CD4-positive, CD25-positive, alpha-beta regulatory T cell (primary cell): ENCODE data around the gene GCNA. TPM values are rescaled to one million over a fixed set of nuclear protein-coding genes. Genes with fewer than 3 reads are reported as not detected.

Experiments
- ATAC-seq, 2 donors: fragments of 150-1000 bp; cut with Tn5 transposase; one replicate each; pipeline ENCODE4 v1.10.0; 2021; ENCODE audit warnings: low read depth in 2 of 2, moderate number of reproducible peaks in 2 of 2, moderate library complexity in 1 of 2
- DNase-seq, 3 donors: peaks; one replicate each; pipeline versions ENCODE4 v3.0.0 to v3.0.0-alpha.2; 2012 to 2022; ENCODE audit warnings: mixed read lengths in 1 of 3
- H3K27ac ChIP-seq: one replicate; pipeline ENCODE4 v1.7.0; 2013; ENCODE audit warnings: mild to moderate bottlenecking, low read length; ENCODE audit not compliant: insufficient read depth, poor library complexity, severe bottlenecking
- H3K27me3 ChIP-seq: one replicate; pipeline ENCODE4 v1.7.0; 2013; ENCODE audit warnings: low read length; ENCODE audit not compliant: control insufficient read depth, insufficient read depth
- H3K36me3 ChIP-seq: one replicate; pipeline ENCODE4 v1.7.0; 2013; ENCODE audit warnings: mild to moderate bottlenecking, low read length, moderate library complexity; ENCODE audit not compliant: control insufficient read depth, insufficient read depth
- H3K4me1 ChIP-seq: 2 replicates; pipeline ENCODE4 v1.7.0; 2013; ENCODE audit warnings: mild to moderate bottlenecking, low read length; ENCODE audit not compliant: insufficient read depth, control insufficient read depth, poor library complexity, severe bottlenecking
- H3K4me3 ChIP-seq: one replicate; pipeline ENCODE4 v1.7.0; 2013; ENCODE audit warnings: low read depth, mild to moderate bottlenecking, low read length, moderate library complexity
- H3K9me3 ChIP-seq, 2 experiments: 1 replicate in 1 of 2; 2 replicates in 1 of 2; pipeline ENCODE4 v1.7.0; 2013; ENCODE audit warnings: low read length in 2 of 2, mild to moderate bottlenecking in 1 of 2, moderate library complexity in 1 of 2; ENCODE audit not compliant: control insufficient read depth in 2 of 2
- H3K27ac Mint-ChIP-seq, 3 donors: one replicate each; pipeline ENCODE4 v1.8.0; 2020 to 2022; ENCODE audit warnings: mild to moderate bottlenecking in 3 of 3, mixed read lengths in 3 of 3, moderate library complexity in 2 of 3
- H3K27me3 Mint-ChIP-seq: one replicate; pipeline ENCODE4 v1.8.0; 2022; ENCODE audit warnings: mild to moderate bottlenecking, mixed read lengths
- H3K36me3 Mint-ChIP-seq: one replicate; pipeline ENCODE4 v1.8.0; 2020; ENCODE audit warnings: mixed read lengths
- H3K4me1 Mint-ChIP-seq, 4 donors: one replicate each; pipeline ENCODE4 v1.8.0; 2020 to 2022; ENCODE audit warnings: mixed read lengths in 4 of 4, mild to moderate bottlenecking in 1 of 4
- H3K4me3 Mint-ChIP-seq, 4 donors: one replicate each; pipeline ENCODE4 v1.8.0; 2020 to 2022; ENCODE audit warnings: mild to moderate bottlenecking in 4 of 4, mixed read lengths in 4 of 4, moderate library complexity in 3 of 4
- H3K9me3 Mint-ChIP-seq, 7 donors: one replicate each; pipeline ENCODE4 v1.8.0; 2020 to 2022; ENCODE audit warnings: mixed read lengths in 7 of 7, mild to moderate bottlenecking in 3 of 7, moderate library complexity in 2 of 7
- polyA plus RNA-seq, 4 donors: library from polyadenylated mRNA; unstranded; fragments of 300-500 nt; fragmentation: Illumina TruSeq; gene quantifications; one replicate each; pipeline ENCODE4 v1.2.3, GENCODE V29; 2021
- total RNA-seq: library from RNA; stranded (reverse); gene quantifications from one replicate; pipeline ENCODE4 v1.2.3, GENCODE V29; 2022

Gene GCNA
- total and polyA plus RNA-seq, 5 donors from 2014 or later = 0.20 to 3.7 (median 0.57) TPM

DNA sequence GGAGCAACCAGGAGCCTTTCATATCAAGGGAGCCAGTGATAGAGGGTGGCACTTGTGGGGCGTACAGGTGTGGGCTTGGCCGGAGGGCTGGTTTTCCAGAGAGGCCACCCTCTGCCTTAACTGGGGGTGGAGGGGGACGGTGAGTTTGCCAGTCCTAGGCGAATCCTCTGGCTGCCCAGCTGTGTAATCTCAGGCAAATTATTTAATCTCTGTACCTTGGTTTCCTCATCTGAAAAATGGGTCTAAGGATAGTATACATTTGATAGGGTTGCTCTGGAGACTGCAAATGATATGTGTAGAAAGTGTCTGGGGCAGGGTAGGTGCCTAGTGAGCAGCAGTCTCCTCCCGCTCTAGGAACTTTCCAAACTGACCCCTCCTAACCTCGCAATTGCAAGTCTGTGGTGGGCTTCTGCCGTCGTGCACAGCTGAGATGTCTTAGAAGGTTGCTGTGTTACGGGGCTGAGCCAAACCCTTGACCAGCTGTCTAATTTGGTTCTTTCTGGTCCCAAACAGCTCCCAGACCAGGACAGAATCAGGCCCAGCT is 43.9 kb downstream of the GCNA start:
- ATAC-seq (no peak), DNase-seq (no peak)
- H3K4me3 ChIP-seq = no peak overlapping the region
- Mint-ChIP-seq H3K36me3 (no peaks in the 10 kb centered on the region), H3K27ac (peak overlapping the region; percentile 89 to 95 (median 93)), H3K4me1 (peaks cover 5 to 71% (median 32%) of the 10 kb centered on the region in 4 donors), H3K4me3 (peak overlapping the region; percentile 46 to 82 (median 70)), H3K9me3 (no peaks in the 10 kb centered on the region), H3K27me3 (no peaks in the 10 kb centered on the region)
- H3K27me3 ChIP-seq = no peaks in the 10 kb centered on the region
- H3K27ac ChIP-seq = peak overlapping the region; percentile 81
- H3K36me3 ChIP-seq = no peaks in the 10 kb centered on the region
- H3K9me3 ChIP-seq = no peaks in the 10 kb centered on the region
- H3K4me1 ChIP-seq = peaks cover 57% of the 10 kb centered on the region

GRCh38 chrX:71622576-71623450 is 44.6 kb downstream of the GCNA start:
- Histone ChIP-seq H3K36me3 (no peaks in the 10 kb centered on the region), H3K27ac (peak overlapping the region; percentile 81), H3K27me3 (no peaks in the 10 kb centered on the region), H3K4me3 (no peak overlapping the region), H3K9me3 (no peaks in the 10 kb centered on the region), H3K4me1 (peaks cover 52% of the 10 kb centered on the region)
- Mint-ChIP-seq H3K27ac (peak overlapping the region; percentile 89 to 95 (median 93)), H3K36me3 (no peaks in the 10 kb centered on the region), H3K9me3 (no peaks in the 10 kb centered on the region), H3K4me3 (peak overlapping the region; percentile 59 to 82 (median 70)), H3K4me1 (peaks cover 5 to 64% (median 32%) of the 10 kb centered on the region in 4 donors), H3K27me3 (no peaks in the 10 kb centered on the region)
- DNase-seq (peak; percentile 38 to 91 (median 67)), ATAC-seq (peak; percentile 73 to 75)

- no peaks in the 10 kb centered on the region for H3K36me3 ChIP-seq
- peak in 1 of 3 donors; percentile 51 for DNase-seq
- H3K27me3 ChIP-seq = no peaks in the 10 kb centered on the region
- Mint-ChIP-seq H3K27ac (peak overlapping the region; percentile 89 to 93 (median 93)), H3K4me1 (peaks cover 5 to 55% (median 29%) of the 10 kb centered on the region in 4 donors), H3K27me3 (no peaks in the 10 kb centered on the region), H3K4me3 (peak overlapping the region; percentile 41 to 82 (median 60)), H3K36me3 (no peaks in the 10 kb centered on the region), H3K9me3 (no peaks in the 10 kb centered on the region)
- H3K4me1 ChIP-seq = peaks cover 43% of the 10 kb centered on the region
- H3K4me3 ChIP-seq = no peak overlapping the region
- no peak for ATAC-seq
- H3K9me3 ChIP-seq = no peaks in the 10 kb centered on the region
- H3K27ac ChIP-seq = peak overlapping the region; percentile 81
Measured at GRCh38 chrX:71623714-71624113, 45.5 kb downstream of the GCNA start.

- no peak overlapping the region for H3K4me3 ChIP-seq
- Mint-ChIP-seq H3K36me3 (no peaks in the 10 kb centered on the region), H3K27ac (no peak overlapping the region), H3K4me3 (no peak overlapping the region), H3K4me1 (peaks cover 0 to 39% (median 19%) of the 10 kb centered on the region in 4 donors), H3K27me3 (no peaks in the 10 kb centered on the region), H3K9me3 (no peaks in the 10 kb centered on the region)
- no peak overlapping the region for H3K27ac ChIP-seq
- no peak for DNase-seq
- no peaks in the 10 kb centered on the region for H3K36me3 ChIP-seq
- ATAC-seq = no peak
- H3K9me3 ChIP-seq = no peaks in the 10 kb centered on the region
- H3K4me1 ChIP-seq = peaks cover 26% of the 10 kb centered on the region
- no peaks in the 10 kb centered on the region for H3K27me3 ChIP-seq
Measured at GRCh38 chrX:71625471-71625870, 47.2 kb downstream of the GCNA start.

- no peak for ATAC-seq
- Mint-ChIP-seq H3K27ac (no peak overlapping the region), H3K36me3 (no peaks in the 10 kb centered on the region), H3K9me3 (no peaks in the 10 kb centered on the region), H3K4me3 (no peak overlapping the region), H3K4me1 (peaks cover 0 to 30% (median 13%) of the 10 kb centered on the region in 4 donors), H3K27me3 (no peaks in the 10 kb centered on the region)
- Histone ChIP-seq H3K27ac (no peak overlapping the region), H3K9me3 (no peaks in the 10 kb centered on the region), H3K36me3 (no peaks in the 10 kb centered on the region), H3K27me3 (no peaks in the 10 kb centered on the region), H3K4me3 (no peak overlapping the region), H3K4me1 (peaks cover 26% of the 10 kb centered on the region)
- DNase-seq = no peak
Measured at GRCh38 chrX:71626576-71626975, 48.3 kb downstream of the GCNA start.

DNA sequence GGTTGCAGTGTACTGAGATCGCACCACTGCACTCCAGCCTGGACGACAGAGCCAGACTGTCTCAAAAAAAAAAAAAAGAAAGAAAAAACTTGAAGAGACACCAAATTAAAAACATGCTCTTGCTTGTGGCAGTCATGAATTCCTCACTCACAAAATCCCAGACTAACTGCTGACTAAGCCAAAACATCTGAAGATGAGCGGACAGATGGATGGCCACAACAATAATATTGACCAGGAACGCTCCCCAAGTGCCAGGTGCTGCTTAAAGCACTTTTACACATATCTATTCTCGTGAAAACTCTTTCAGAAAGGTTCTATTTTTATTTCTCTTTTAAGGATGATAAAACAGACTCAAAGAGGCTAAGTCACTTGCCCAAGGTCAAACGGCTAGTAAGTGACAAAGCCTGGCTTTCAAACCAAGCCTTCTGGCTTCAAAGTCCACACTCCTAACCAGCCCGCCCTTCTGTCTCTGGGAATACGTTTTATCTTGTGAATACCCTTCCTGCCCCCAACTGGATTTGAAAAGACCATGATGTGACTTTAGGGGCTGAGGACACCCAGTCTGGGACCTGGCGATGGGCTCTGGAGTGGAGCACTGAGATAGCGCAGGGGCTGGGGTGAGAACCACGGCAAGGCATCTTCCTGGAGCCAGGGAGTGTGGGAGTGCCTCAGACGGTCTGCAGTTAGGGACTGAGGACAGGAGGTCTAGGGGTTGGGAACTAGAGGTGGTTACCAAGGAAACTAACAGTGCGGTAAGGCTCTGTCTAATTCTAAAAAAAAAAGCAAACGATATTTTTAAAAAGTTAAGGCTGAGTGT is 49.6 kb downstream of the GCNA start:
- Mint-ChIP-seq H3K4me1 (peaks cover 0 to 18% (median 7%) of the 10 kb centered on the region in 4 donors), H3K27ac (no peak overlapping the region), H3K36me3 (no peaks in the 10 kb centered on the region), H3K4me3 (no peak overlapping the region), H3K9me3 (no peaks in the 10 kb centered on the region), H3K27me3 (no peaks in the 10 kb centered on the region)
- H3K4me1 ChIP-seq = peaks cover 14% of the 10 kb centered on the region
- H3K9me3 ChIP-seq = no peaks in the 10 kb centered on the region
- no peak for ATAC-seq
- no peak for DNase-seq
- H3K4me3 ChIP-seq = no peak overlapping the region
- no peaks in the 10 kb centered on the region for H3K36me3 ChIP-seq
- H3K27me3 ChIP-seq = no peaks in the 10 kb centered on the region
- H3K27ac ChIP-seq = no peak overlapping the region

DNA sequence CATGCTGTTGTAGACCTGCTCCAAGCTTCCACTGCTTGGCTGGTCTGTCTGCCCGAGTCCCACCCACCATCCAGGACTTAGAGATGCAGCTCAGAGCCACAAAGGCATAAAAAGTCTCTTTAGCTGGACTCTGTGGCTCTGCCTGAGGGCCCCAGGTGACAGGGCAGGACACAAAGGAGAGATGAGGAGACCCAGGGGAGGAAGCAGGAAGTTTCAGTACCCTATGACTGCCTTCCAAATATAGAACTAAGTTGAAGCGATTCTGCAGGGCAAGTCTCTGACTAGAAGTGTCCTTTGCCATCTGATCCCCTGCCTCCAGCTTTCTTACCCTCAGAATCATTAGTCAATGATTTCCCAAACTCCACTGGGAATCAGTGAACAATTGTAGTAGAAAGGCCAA is 51.2 kb downstream of the GCNA start:
- no peak for ATAC-seq
- H3K27ac ChIP-seq = no peak overlapping the region
- no peak overlapping the region for H3K27ac Mint-ChIP-seq

More for the DNA sequence above, 51.2 kb downstream of the GCNA start:
- Mint-ChIP-seq H3K27me3 (no peaks in the 10 kb centered on the region), H3K36me3 (no peaks in the 10 kb centered on the region), H3K4me1 (peaks cover 0 to 2% (median under 1%) of the 10 kb centered on the region in 4 donors), H3K9me3 (no peaks in the 10 kb centered on the region), H3K4me3 (no peak overlapping the region)
- Histone ChIP-seq H3K4me3 (no peak overlapping the region), H3K27me3 (no peaks in the 10 kb centered on the region), H3K9me3 (no peaks in the 10 kb centered on the region), H3K4me1 (no peaks in the 10 kb centered on the region), H3K36me3 (no peaks in the 10 kb centered on the region)
- no peak for DNase-seq
